ENCODE measurements around the gene ZNF253. TPM values are rescaled to one million over a fixed set of nuclear protein-coding genes. Genes with fewer than 3 reads are reported as not detected.

The ZNF253 gene
- 56.9 TPM for total RNA-seq

GRCh38 chr19:19865750-19866610 lies at the start of gene ZNF253:
Gene ZNF253 (plus strand): TSS chr19:19865882. CDS start chr19:19865997, 115 bp downstream.

GRCh38 chr19:19821366-19821951 lies 44.2 kb upstream of the ZNF253 start, which contains the start of gene ZNF506:
Gene ZNF506 (minus strand): TSS chr19:19821750. CDS start chr19:19821603, 147 bp downstream.

GRCh38 chr19:19900729-19901444 lies 35.2 kb downstream of the ZNF253 start, which contains the start of gene ZNF93:
Gene ZNF93 (plus strand): TSS chr19:19900946. CDS start chr19:19901089, 143 bp downstream.

Other genes with a start within 250 kb of the ZNF253 start
- gene PBX4, start 247.2 kb upstream of the ZNF253 start, total RNA-seq: 8.6 TPM
- gene LPAR2, start 237.7 kb upstream of the ZNF253 start, total RNA-seq: 15.4 TPM
- gene GMIP, start 222.2 kb upstream of the ZNF253 start, total RNA-seq: 9.2 TPM
- gene ATP13A1, start 202.2 kb upstream of the ZNF253 start, total RNA-seq: 80.7 TPM
- 9.3 TPM for gene ZNF101, start 197.0 kb upstream of the ZNF253 start, total RNA-seq
- 30.3 TPM for gene ZNF14, start 132.8 kb upstream of the ZNF253 start, total RNA-seq
- gene ZNF506, start 44.1 kb upstream of the ZNF253 start, total RNA-seq: 65.3 TPM
- gene ZNF93, start 35.1 kb downstream of the ZNF253 start, total RNA-seq: 27.5 TPM
- 10.9 TPM for gene ZNF682, start 173.6 kb downstream of the ZNF253 start, total RNA-seq
- 8.5 TPM for gene ZNF90, start 212.1 kb downstream of the ZNF253 start, total RNA-seq

All from camera-type eye (tissue), 1 donor.